Activated naive CD4-positive, alpha-beta T cell treated with anti-CD3 and anti-CD28 coated beads, Interleukin-2, amount 50 U/mL, for 24 hours (primary cell): Measurements from ENCODE around the gene ASPRV1.

Experiments
- H3K27ac Mint-ChIP-seq: one replicate; pipeline ENCODE4 v1.8.0; 2021; ENCODE audit warnings: mild to moderate bottlenecking, mixed read lengths
- H3K27me3 Mint-ChIP-seq: one replicate; pipeline ENCODE4 v1.8.0; 2021; ENCODE audit warnings: mixed read lengths
- H3K36me3 Mint-ChIP-seq: one replicate; pipeline ENCODE4 v1.8.0; 2021; ENCODE audit warnings: mixed read lengths
- H3K4me1 Mint-ChIP-seq: one replicate; pipeline ENCODE4 v1.8.0; 2021; ENCODE audit warnings: mixed read lengths
- H3K4me3 Mint-ChIP-seq: one replicate; pipeline ENCODE4 v1.8.0; 2021; ENCODE audit warnings: mild to moderate bottlenecking, mixed read lengths
- H3K9me3 Mint-ChIP-seq: one replicate; pipeline ENCODE4 v1.8.0; 2021; ENCODE audit warnings: mixed read lengths

The ASPRV1 gene

DNA sequence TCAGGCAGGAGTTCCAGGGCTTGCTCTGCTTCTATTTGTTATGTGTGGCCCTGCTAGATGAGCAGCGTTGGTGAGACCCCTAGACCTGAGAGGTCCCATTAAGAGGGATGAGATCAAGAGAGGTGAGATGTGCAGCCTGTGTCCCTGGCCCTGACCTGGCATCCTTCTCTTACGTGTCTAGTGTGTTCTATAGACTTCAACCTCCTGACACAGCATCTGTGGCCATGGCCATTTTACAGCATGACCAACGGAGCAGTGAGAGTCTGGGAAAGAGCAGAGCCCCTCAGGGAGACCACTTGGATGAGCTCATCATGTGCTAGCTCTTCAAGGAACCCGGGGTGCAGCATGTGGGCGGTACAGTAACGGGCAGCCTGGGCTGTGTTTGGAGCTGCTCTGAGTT lies 32.7 kb upstream of the ASPRV1 start:
- Mint-ChIP-seq H3K4me1 (no peaks in the 10 kb centered on the region), H3K9me3 (no peaks in the 10 kb centered on the region), H3K27me3 (no peaks in the 10 kb centered on the region), H3K4me3 (no peak overlapping the region), H3K27ac (no peak overlapping the region), H3K36me3 (peaks cover 12% of the 10 kb centered on the region)

GRCh38 chr2:69993708-69994107 lies 32.3 kb upstream of the ASPRV1 start:
- H3K27ac Mint-ChIP-seq = peak overlapping the region; percentile 38
- H3K4me3 Mint-ChIP-seq = no peak overlapping the region
- no peaks in the 10 kb centered on the region for H3K4me1 Mint-ChIP-seq
- H3K27me3 Mint-ChIP-seq = no peaks in the 10 kb centered on the region
- H3K9me3 Mint-ChIP-seq = no peaks in the 10 kb centered on the region
- peaks cover 12% of the 10 kb centered on the region for H3K36me3 Mint-ChIP-seq

GRCh38 chr2:69993048-69993565 lies 31.7 kb upstream of the ASPRV1 start:
- Mint-ChIP-seq H3K4me3 (no peak overlapping the region), H3K9me3 (no peaks in the 10 kb centered on the region), H3K4me1 (no peaks in the 10 kb centered on the region), H3K27ac (no peak overlapping the region), H3K36me3 (peaks cover 12% of the 10 kb centered on the region), H3K27me3 (no peaks in the 10 kb centered on the region)

GRCh38 chr2:69992310-69993047 lies 31.0 kb upstream of the ASPRV1 start:
- no peak overlapping the region for H3K4me3 Mint-ChIP-seq
- peaks cover 12% of the 10 kb centered on the region for H3K36me3 Mint-ChIP-seq
- H3K27ac Mint-ChIP-seq = no peak overlapping the region
- no peaks in the 10 kb centered on the region for H3K27me3 Mint-ChIP-seq
- no peaks in the 10 kb centered on the region for H3K9me3 Mint-ChIP-seq
- no peaks in the 10 kb centered on the region for H3K4me1 Mint-ChIP-seq

DNA sequence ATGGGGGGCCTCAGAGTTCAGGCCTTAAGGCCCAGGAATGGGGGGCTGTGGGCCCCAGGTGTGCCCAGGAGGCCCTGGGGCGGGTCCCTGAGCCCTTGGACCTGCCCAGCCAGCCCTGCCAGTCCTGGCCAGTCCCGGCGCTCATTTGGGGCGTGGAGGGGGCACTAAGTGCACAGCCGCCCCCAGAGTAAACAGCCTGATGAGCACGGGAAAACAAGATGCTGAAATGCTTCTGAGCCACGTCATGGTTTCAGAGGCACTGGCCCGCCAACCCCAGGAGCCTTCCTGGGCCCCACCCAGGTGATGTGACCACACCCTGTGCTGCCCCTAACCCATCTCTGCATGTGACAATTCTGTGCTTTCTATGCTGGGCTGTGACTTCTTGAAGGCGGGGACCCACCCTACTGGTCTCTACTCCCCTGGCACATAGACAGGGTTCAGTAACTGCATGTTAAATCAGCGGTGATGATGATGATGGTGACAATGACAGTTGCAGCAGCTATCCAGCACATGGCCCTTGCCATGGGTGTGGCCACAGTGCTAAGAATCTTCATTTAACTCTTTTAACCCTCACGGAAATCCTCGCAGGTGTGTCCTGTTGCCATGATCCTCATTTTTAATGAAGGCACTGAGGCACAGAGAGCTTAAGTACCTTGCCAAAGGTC lies 28.1 kb upstream of the ASPRV1 start:
- no peaks in the 10 kb centered on the region for H3K27me3 Mint-ChIP-seq
- peaks cover 11% of the 10 kb centered on the region for H3K36me3 Mint-ChIP-seq
- no peak overlapping the region for H3K4me3 Mint-ChIP-seq
- H3K9me3 Mint-ChIP-seq = no peaks in the 10 kb centered on the region
- H3K27ac Mint-ChIP-seq = no peak overlapping the region
- H3K4me1 Mint-ChIP-seq = no peaks in the 10 kb centered on the region

GRCh38 chr2:69989009-69989408 lies 27.6 kb upstream of the ASPRV1 start:
- H3K27ac Mint-ChIP-seq = no peak overlapping the region

GRCh38 chr2:69988086-69988635 lies 26.7 kb upstream of the ASPRV1 start:
- Mint-ChIP-seq H3K36me3 (peaks cover 4% of the 10 kb centered on the region), H3K4me1 (no peaks in the 10 kb centered on the region), H3K27me3 (no peaks in the 10 kb centered on the region), H3K4me3 (no peak overlapping the region), H3K27ac (no peak overlapping the region), H3K9me3 (no peaks in the 10 kb centered on the region)

More at GRCh38 chr2:69989009-69989408, 27.6 kb upstream of the ASPRV1 start:
- Mint-ChIP-seq H3K9me3 (no peaks in the 10 kb centered on the region), H3K27me3 (no peaks in the 10 kb centered on the region), H3K36me3 (peaks cover 8% of the 10 kb centered on the region), H3K4me1 (no peaks in the 10 kb centered on the region), H3K4me3 (no peak overlapping the region)

- Mint-ChIP-seq H3K27ac (no peak overlapping the region), H3K36me3 (peaks cover 2% of the 10 kb centered on the region), H3K4me1 (no peaks in the 10 kb centered on the region), H3K9me3 (no peaks in the 10 kb centered on the region), H3K27me3 (no peaks in the 10 kb centered on the region), H3K4me3 (no peak overlapping the region)
These were observed 25.3 kb upstream of the ASPRV1 start for GRCh38 chr2:69986691-69987090.

- Mint-ChIP-seq H3K27ac (no peak overlapping the region), H3K4me3 (no peak overlapping the region), H3K36me3 (peaks cover 2% of the 10 kb centered on the region), H3K27me3 (no peaks in the 10 kb centered on the region), H3K4me1 (no peaks in the 10 kb centered on the region), H3K9me3 (no peaks in the 10 kb centered on the region)
These were observed 24.3 kb upstream of the ASPRV1 start for GRCh38 chr2:69985688-69986087.

- Mint-ChIP-seq H3K36me3 (peaks cover 2% of the 10 kb centered on the region), H3K4me3 (no peak overlapping the region), H3K4me1 (no peaks in the 10 kb centered on the region), H3K9me3 (no peaks in the 10 kb centered on the region), H3K27me3 (no peaks in the 10 kb centered on the region), H3K27ac (no peak overlapping the region)
These were observed 23.8 kb upstream of the ASPRV1 start for GRCh38 chr2:69985216-69985615.

DNA sequence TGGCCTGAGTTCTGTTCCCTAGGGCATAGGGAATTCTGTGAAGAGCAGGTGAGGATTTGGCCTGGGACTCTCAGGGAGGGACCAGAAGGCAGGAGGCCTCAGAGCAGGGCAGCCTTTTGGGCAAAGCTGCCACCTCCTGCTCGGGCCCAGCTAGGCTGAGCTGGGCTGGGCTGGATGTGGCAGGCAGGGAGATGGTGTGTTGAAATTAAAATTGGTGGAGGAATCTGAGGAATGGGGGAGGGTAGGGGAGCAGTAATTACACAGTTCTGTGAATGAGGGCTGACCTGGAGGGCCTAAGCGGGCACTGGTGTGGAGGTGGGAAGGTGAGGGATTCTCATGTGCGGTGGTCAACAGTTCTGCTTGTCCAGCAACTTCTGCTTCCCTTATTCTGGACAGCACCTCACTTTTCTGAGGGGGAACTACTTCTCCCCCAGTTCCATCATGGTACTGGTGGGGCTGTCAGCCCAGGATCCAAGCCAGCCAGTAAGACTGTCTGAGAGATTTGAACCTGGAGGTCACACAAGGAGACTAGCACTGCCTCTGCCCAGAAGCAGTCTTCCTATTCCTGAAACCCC lies 22.0 kb upstream of the ASPRV1 start:
- no peaks in the 10 kb centered on the region for H3K9me3 Mint-ChIP-seq
- H3K27ac Mint-ChIP-seq = no peak overlapping the region
- H3K36me3 Mint-ChIP-seq = peaks cover 2% of the 10 kb centered on the region
- H3K27me3 Mint-ChIP-seq = no peaks in the 10 kb centered on the region
- H3K4me3 Mint-ChIP-seq = no peak overlapping the region
- no peaks in the 10 kb centered on the region for H3K4me1 Mint-ChIP-seq

DNA sequence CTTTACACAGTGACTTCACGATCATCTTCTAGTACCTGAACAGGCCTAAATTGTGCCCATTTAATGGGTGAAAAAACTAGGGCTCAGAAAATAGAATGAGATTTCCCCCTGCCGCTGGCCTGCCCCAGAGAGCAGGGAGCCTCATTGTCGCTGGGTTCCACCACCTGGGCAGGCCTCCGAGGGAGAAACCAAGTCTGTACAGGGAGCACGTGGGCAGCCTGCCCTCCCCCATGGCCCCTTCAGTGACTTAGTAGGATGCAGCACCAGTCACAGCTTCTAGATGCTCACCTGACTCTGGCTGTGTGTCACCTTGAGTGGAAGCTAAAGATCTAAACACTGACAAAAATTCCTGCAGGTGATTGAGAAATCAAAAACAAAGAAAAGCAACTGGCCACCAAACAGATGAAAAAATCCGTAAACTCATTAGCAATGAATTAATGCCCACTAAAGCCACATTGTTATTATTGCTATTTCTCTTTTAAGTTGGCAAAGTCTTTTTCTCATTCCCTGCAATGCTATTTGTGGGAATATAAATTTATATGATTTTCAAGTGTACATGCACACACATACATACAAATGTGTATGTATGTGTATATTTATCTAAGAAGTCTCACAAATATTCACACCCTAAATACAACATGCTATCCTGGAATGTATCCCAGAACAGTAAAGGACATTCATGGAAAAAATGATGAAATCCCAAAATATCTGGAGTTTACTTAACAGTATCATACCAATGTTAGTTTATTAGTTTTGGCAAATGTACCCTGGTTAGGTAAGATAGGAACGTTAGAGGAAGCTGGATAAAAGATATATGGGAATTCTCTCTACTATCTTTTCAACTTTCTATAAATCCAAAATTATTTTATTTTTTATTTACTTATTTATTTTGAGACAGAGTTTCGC lies 18.7 kb upstream of the ASPRV1 start:
- Mint-ChIP-seq H3K9me3 (no peaks in the 10 kb centered on the region), H3K4me3 (no peak overlapping the region), H3K27me3 (no peaks in the 10 kb centered on the region), H3K4me1 (peaks cover 12% of the 10 kb centered on the region), H3K27ac (no peak overlapping the region), H3K36me3 (peaks cover 1% of the 10 kb centered on the region)

- Mint-ChIP-seq H3K27ac (peak overlapping the region; percentile 4), H3K27me3 (no peaks in the 10 kb centered on the region), H3K4me3 (no peak overlapping the region), H3K36me3 (no peaks in the 10 kb centered on the region), H3K4me1 (peaks cover 12% of the 10 kb centered on the region), H3K9me3 (no peaks in the 10 kb centered on the region)
These were observed 16.6 kb upstream of the ASPRV1 start for GRCh38 chr2:69977906-69978482.

DNA sequence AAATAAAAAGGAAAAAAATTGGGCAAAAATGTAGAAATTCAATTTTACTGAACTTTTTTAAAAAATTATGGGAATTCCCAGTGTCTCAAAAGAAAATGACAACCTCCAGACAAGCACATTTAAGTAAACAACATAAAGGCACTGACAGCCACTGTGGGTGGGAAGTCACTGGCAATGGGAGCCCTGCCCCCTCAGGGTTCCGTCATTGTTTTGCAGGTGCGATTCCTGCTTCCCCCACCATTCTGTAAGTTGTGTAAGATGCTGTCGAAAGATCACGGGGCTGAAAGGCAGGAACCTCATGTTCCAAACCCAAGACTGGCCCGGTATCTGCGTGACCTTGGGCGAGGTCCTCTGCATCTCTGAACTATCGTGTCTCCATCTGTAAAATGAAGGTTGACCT lies 15.8 kb upstream of the ASPRV1 start:
- H3K36me3 Mint-ChIP-seq = peaks cover 1% of the 10 kb centered on the region
- no peaks in the 10 kb centered on the region for H3K9me3 Mint-ChIP-seq
- H3K4me3 Mint-ChIP-seq = no peak overlapping the region
- no peaks in the 10 kb centered on the region for H3K27me3 Mint-ChIP-seq
- H3K4me1 Mint-ChIP-seq = peaks cover 12% of the 10 kb centered on the region
- no peak overlapping the region for H3K27ac Mint-ChIP-seq
